AG08396 (cell line): ENCODE results near the gene NCOR2.
A peak's percentile ranks its signal among the peaks of the same experiment; 100 is the strongest.

Experiments
- DNase-seq: peaks from one replicate; pipeline ENCODE4 v3.0.0; 2012; ENCODE audit warnings: low spot score, mixed read lengths

Gene NCOR2

GRCh38 chr12:124566997-124567672 lies at the start of gene NCOR2:
Gene NCOR2 (minus strand): TSS chr12:124567612. CDS start chr12:124495251, 72,361 bp downstream.
- peak; percentile 51 for DNase-seq

GRCh38 chr12:124616394-124617221 lies 49.2 kb upstream of the NCOR2 start:
- DNase-seq = no peak

GRCh38 chr12:124614512-124615292 lies 47.3 kb upstream of the NCOR2 start:
- no peak for DNase-seq

GRCh38 chr12:124613151-124613585 lies 45.8 kb upstream of the NCOR2 start:
- DNase-seq = no peak

- DNase-seq = no peak
Observed at GRCh38 chr12:124612410-124612680, 44.9 kb upstream of the NCOR2 start.

GRCh38 chr12:124611559-124612409 lies 44.4 kb upstream of the NCOR2 start:
- no peak for DNase-seq

GRCh38 chr12:124610629-124611558 lies 43.5 kb upstream of the NCOR2 start:
- no peak for DNase-seq

- DNase-seq = no peak
Observed at GRCh38 chr12:124610021-124610612, 42.7 kb upstream of the NCOR2 start.

GRCh38 chr12:124609041-124609989 lies 41.9 kb upstream of the NCOR2 start:
- DNase-seq = peak; percentile 48

- DNase-seq = no peak
Observed at GRCh38 chr12:124608450-124608870, 41.0 kb upstream of the NCOR2 start.

- DNase-seq = no peak
Observed at GRCh38 chr12:124607681-124608425, 40.4 kb upstream of the NCOR2 start.

- DNase-seq = no peak
Observed at GRCh38 chr12:124605883-124606774, 38.7 kb upstream of the NCOR2 start.

GRCh38 chr12:124605150-124605882 lies 37.9 kb upstream of the NCOR2 start:
- DNase-seq = no peak

GRCh38 chr12:124604264-124604680 lies 36.9 kb upstream of the NCOR2 start:
- DNase-seq = no peak

- DNase-seq = no peak
Observed at GRCh38 chr12:124603831-124604251, 36.4 kb upstream of the NCOR2 start.

- no peak for DNase-seq
Observed at GRCh38 chr12:124603100-124603541, 35.7 kb upstream of the NCOR2 start.
